ENCODE results near the gene EHMT2.

DNA sequence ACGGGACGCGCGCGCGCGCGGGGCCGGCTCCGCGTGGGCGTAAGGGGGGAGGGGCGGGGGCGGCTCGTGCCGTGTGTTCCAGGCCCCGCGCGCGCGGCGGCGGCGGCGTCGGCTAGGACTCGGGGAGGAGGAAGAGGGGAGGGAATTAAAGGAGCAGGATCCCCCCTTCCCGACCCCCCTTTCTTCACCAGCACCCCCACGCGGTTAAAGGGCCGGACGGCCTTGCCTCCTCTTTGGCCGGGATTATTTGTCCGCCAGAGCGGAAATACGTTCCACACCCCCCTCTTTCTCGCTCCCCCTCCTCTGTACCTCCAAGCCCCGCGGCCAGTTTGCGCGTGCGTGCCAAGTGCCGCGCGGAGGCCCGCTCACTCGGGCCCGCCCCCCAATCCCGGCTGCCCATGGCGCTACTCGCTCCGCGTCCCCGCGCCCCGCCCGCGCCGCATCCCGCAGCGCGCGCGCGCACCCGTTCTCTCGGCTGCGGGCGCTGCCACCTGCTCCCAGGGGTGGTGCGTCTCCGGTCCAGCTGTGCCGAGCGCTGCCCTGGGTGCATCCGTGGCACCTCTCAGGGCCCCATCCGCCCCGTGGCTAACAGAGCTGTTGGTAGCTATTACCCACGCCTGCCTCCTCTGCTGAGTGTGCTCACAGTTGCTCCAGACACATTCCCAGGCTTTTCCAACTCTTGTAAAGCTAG, 4.6 kb upstream of the EHMT2 start, which contains the start of gene ZBTB12:
- TF ChIP-seq, protein P1, sequence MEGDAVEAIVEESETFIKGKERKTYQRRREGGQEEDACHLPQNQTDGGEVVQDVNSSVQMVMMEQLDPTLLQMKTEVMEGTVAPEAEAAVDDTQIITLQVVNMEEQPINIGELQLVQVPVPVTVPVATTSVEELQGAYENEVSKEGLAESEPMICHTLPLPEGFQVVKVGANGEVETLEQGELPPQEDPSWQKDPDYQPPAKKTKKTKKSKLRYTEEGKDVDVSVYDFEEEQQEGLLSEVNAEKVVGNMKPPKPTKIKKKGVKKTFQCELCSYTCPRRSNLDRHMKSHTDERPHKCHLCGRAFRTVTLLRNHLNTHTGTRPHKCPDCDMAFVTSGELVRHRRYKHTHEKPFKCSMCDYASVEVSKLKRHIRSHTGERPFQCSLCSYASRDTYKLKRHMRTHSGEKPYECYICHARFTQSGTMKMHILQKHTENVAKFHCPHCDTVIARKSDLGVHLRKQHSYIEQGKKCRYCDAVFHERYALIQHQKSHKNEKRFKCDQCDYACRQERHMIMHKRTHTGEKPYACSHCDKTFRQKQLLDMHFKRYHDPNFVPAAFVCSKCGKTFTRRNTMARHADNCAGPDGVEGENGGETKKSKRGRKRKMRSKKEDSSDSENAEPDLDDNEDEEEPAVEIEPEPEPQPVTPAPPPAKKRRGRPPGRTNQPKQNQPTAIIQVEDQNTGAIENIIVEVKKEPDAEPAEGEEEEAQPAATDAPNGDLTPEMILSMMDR (IDR thresholded peaks at IDR 0.05; ENCODE audit: insufficient read depth, low read depth, low read length), result no peak
- TF ChIP-seq EZH2 (IDR thresholded peaks at IDR 0.05; ENCODE audit: insufficient read depth, low read length), result no peak

Data from astrocyte (in vitro differentiated cells and primary cell).